ENCODE results near the gene ARL5A. TPM values are rescaled to one million over a fixed set of nuclear protein-coding genes. Genes with fewer than 3 reads are reported as not detected.

ARL5A gene
- total RNA-seq, 1 donor from 2014 or later = 129 TPM

DNA sequence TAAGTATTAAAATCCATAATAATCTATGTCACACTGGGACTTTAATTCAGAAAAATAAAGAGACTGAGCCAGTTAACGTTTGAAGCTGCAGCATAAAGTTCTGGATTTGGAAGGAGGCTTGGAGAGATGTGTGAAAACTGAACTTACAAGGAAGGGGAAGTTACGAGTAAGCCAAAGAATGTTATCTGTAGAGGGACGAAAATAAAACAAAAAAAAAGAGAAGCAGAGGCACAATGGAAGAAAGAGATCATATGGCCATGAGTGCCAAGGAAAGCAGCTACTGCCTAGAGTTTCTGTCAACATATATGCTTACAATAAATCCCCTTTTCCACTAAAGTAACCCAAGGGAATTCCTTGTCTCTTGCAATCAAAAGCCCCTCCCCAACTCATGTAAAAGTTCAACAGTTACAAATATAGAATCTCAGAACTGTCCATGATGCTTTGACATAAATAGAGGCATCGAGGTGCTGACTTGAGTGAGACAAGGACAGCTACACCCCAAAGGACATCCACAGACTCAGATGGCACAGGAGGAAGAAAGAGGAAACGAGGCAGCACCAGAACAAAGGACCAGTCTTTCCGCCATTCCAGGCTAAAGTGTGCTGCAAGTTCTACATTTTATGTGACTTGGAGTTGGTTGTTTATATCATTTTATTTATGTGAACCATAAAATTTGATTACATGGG, 16.1 kb upstream of the ARL5A start:
- Histone ChIP-seq H3F3A (ENCODE audit: low read depth) (no peaks in the 10 kb centered on the region), H3K27me3 (no peaks in the 10 kb centered on the region), H3K36me3 (no peaks in the 10 kb centered on the region), H3K4me1 (no peaks in the 10 kb centered on the region), H4K20me1 (ENCODE audit: low read depth) (no peaks in the 10 kb centered on the region), H3K79me2 (ENCODE audit: low read depth) (no peaks in the 10 kb centered on the region), H3K9ac (no peak overlapping the region), H3K4me3 (no peak overlapping the region), H2AFZ (replicated peaks) (no peak overlapping the region), H3K9me3 (ENCODE audit: low read depth) (no peaks in the 10 kb centered on the region), H3K4me2 (no peak overlapping the region), H3K27ac (no peak overlapping the region)
- no peak for TF ChIP-seq EZH2 (IDR thresholded peaks at IDR 0.05)
- TF ChIP-seq, protein P1, sequence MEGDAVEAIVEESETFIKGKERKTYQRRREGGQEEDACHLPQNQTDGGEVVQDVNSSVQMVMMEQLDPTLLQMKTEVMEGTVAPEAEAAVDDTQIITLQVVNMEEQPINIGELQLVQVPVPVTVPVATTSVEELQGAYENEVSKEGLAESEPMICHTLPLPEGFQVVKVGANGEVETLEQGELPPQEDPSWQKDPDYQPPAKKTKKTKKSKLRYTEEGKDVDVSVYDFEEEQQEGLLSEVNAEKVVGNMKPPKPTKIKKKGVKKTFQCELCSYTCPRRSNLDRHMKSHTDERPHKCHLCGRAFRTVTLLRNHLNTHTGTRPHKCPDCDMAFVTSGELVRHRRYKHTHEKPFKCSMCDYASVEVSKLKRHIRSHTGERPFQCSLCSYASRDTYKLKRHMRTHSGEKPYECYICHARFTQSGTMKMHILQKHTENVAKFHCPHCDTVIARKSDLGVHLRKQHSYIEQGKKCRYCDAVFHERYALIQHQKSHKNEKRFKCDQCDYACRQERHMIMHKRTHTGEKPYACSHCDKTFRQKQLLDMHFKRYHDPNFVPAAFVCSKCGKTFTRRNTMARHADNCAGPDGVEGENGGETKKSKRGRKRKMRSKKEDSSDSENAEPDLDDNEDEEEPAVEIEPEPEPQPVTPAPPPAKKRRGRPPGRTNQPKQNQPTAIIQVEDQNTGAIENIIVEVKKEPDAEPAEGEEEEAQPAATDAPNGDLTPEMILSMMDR (IDR thresholded peaks at IDR 0.05) = no peak
- no peak for TF ChIP-seq EZH2phosphoT487 (IDR thresholded peaks at IDR 0.05)
- Mint-ChIP-seq H3K9me3 (no peaks in the 10 kb centered on the region), H3K27me3 (ENCODE audit: insufficient read depth, low read depth) (no peaks in the 10 kb centered on the region), H3K27ac (no peak overlapping the region), H3K36me3 (peaks cover 2% of the 10 kb centered on the region), H3K4me3 (no peak overlapping the region), H3K4me1 (peaks cover 13% of the 10 kb centered on the region)
- DNase-seq (ENCODE audit: low spot score) = no peak

DNA sequence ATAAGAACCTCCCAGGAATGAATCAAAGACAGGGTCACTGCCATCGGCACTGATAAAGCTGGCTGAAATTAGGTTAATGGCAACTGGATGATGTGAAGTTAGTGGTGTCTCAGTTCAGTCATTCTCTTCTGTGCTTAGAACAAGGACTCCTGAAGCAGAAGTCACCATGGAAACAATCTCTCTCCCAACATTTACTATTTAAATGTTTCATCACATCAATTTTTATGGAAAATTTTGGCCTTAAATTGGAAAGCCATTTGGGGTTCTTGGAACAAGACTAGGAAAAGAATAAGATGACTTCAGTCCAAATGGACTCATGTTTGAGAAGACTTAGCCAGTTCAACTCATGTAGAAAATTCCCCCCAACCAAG, 15.5 kb upstream of the ARL5A start:
- Histone ChIP-seq H3K9ac (no peak overlapping the region), H3K4me2 (no peak overlapping the region), H3K9me3 (ENCODE audit: low read depth) (no peaks in the 10 kb centered on the region), H3K79me2 (ENCODE audit: low read depth) (no peaks in the 10 kb centered on the region), H3K4me3 (no peak overlapping the region), H3K36me3 (no peaks in the 10 kb centered on the region), H3F3A (ENCODE audit: low read depth) (no peaks in the 10 kb centered on the region), H4K20me1 (ENCODE audit: low read depth) (no peaks in the 10 kb centered on the region), H3K27me3 (no peaks in the 10 kb centered on the region), H2AFZ (replicated peaks) (no peak overlapping the region), H3K27ac (no peak overlapping the region), H3K4me1 (no peaks in the 10 kb centered on the region)
- peaks cover 9% of the 10 kb centered on the region for H3K4me1 Mint-ChIP-seq
- no peaks in the 10 kb centered on the region for H3K9me3 Mint-ChIP-seq
- no peaks in the 10 kb centered on the region for H3K27me3 Mint-ChIP-seq (ENCODE audit: insufficient read depth, low read depth)
- TF ChIP-seq, protein P1 (IDR thresholded peaks at IDR 0.05) = no peak
- no peak for TF ChIP-seq EZH2phosphoT487 (IDR thresholded peaks at IDR 0.05)
- no peak for TF ChIP-seq EZH2 (IDR thresholded peaks at IDR 0.05)
- no peak overlapping the region for H3K27ac Mint-ChIP-seq
- no peak for DNase-seq (ENCODE audit: low spot score)
- H3K4me3 Mint-ChIP-seq = no peak overlapping the region
- peaks cover 2% of the 10 kb centered on the region for H3K36me3 Mint-ChIP-seq

DNA sequence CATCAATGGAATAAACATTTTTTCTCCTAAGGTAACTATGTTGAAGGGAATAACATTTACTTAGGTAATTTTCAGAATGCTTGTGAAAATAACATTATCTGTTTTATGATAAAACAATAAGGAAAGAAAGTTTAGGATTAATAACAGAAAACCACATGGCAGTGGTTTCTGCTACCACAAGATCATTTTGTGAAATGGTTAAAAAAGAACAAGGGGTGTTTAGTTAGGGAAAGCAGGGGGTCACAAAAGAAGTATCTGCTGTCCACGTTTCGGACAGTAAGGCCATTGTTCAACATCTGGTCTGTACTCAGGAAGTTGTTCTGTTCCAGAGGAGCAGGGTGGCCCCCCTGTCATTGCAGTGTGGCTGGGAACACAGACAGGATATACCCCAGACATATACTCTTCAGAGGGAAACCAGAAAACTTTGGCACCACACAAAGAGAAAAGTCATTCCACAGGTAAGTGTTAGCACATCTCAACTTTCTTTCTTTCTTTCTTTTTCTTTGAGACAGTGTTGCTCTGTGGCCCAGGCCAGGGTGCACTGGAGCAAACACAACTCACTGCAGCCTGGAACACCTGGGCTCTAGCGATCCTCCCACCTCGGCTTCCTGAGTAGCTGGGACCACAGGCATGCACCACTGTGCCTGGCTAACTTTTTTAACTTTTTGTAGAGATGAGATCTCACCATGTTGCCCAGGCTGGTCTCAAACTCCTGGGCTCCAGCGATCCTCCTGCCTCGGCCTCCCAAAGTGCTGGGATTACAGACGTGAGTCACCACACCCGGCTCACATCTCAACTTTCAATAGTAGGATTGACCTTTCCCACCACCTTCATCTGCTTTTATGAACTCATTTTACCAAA, 14.8 kb upstream of the ARL5A start:
- H3K27ac Mint-ChIP-seq = no peak overlapping the region

More for the DNA sequence above, 14.8 kb upstream of the ARL5A start:
- Histone ChIP-seq H3K36me3 (no peaks in the 10 kb centered on the region), H4K20me1 (ENCODE audit: low read depth) (no peaks in the 10 kb centered on the region), H3F3A (ENCODE audit: low read depth) (no peaks in the 10 kb centered on the region), H3K9ac (no peak overlapping the region), H3K4me1 (no peaks in the 10 kb centered on the region), H3K4me3 (no peak overlapping the region), H2AFZ (replicated peaks) (no peak overlapping the region), H3K4me2 (no peak overlapping the region), H3K27ac (no peak overlapping the region), H3K79me2 (ENCODE audit: low read depth) (no peaks in the 10 kb centered on the region), H3K27me3 (no peaks in the 10 kb centered on the region), H3K9me3 (ENCODE audit: low read depth) (no peaks in the 10 kb centered on the region)
- H3K27me3 Mint-ChIP-seq (ENCODE audit: insufficient read depth, low read depth) = no peaks in the 10 kb centered on the region
- H3K36me3 Mint-ChIP-seq = peaks cover 2% of the 10 kb centered on the region
- H3K9me3 Mint-ChIP-seq = no peaks in the 10 kb centered on the region
- peaks cover 3% of the 10 kb centered on the region for H3K4me1 Mint-ChIP-seq
- no peak for DNase-seq (ENCODE audit: low spot score)
- no peak overlapping the region for H3K4me3 Mint-ChIP-seq
- TF ChIP-seq EZH2phosphoT487 (IDR thresholded peaks at IDR 0.05) (no peak), EZH2 (IDR thresholded peaks at IDR 0.05) (no peak)
- TF ChIP-seq, protein P1 (IDR thresholded peaks at IDR 0.05) = no peak

All from neural progenitor cell (in vitro differentiated cells).